Tibial artery (tissue), 4 donors: ENCODE measurements around the gene CCDC148.

Experiments used
- DNase-seq, 2 donors: peaks; one replicate each; pipeline ENCODE4 v3.0.0-alpha.2; 2019
- H3K27ac ChIP-seq, 2 donors: fragments of 200-600 bp; sonication (generic) in 1 of 2; 1 replicate in 1 of 2; 2 replicates in 1 of 2; pipeline ENCODE4 v1.5.1; 2018 to 2019; ENCODE audit warnings: mild to moderate bottlenecking in 1 of 2
- H3K27me3 ChIP-seq, 2 donors: fragments of 200-600 bp; sonication (generic) in 1 of 2; one replicate each; pipeline versions ENCODE4 v1.5.1 to v1.6.0; 2016 to 2019
- H3K36me3 ChIP-seq, 3 donors: fragments of 200-600 bp; sonication (generic) in 2 of 3; one replicate each; pipeline ENCODE4 v1.5.1; 2016 to 2019; ENCODE audit warnings: mild to moderate bottlenecking in 2 of 3
- H3K4me1 ChIP-seq, 4 donors: fragments of 200-600 bp; sonication (generic) in 2 of 4; 1 replicate in 3 of 4; 2 replicates in 1 of 4; pipeline ENCODE4 v1.5.1; 2016 to 2019
- H3K4me3 ChIP-seq, 2 donors: fragments of 200-600 bp; sonication (generic) in 1 of 2; 1 replicate in 1 of 2; 2 replicates in 1 of 2; pipeline ENCODE4 v1.5.1; 2018 to 2019; ENCODE audit warnings: mild to moderate bottlenecking in 2 of 2
- H3K9me3 ChIP-seq, 3 donors: fragments of 200-600 bp; sonication (generic) in 1 of 3; one replicate each; pipeline ENCODE4 v1.5.1; 2016 to 2019
- CTCF ChIP-seq, 2 experiments: fragments of 200-600 bp in 1 of 2; fragments of 450-650 bp in 1 of 2; IDR thresholded peaks; one replicate each; pipeline ENCODE4 v1.5.1; 2017 to 2019; ENCODE audit warnings: antibody characterized with exemption in 2 of 2, mild to moderate bottlenecking in 1 of 2, moderate library complexity in 1 of 2
- intact Hi-C: fragments of 100-400 bp; cut with DNase I; formaldehyde crosslinking; loops from one replicate; pipeline ENCODE4 v1.15.0; 2023; ENCODE audit warnings: low total_unique reads

Gene CCDC148

DNA sequence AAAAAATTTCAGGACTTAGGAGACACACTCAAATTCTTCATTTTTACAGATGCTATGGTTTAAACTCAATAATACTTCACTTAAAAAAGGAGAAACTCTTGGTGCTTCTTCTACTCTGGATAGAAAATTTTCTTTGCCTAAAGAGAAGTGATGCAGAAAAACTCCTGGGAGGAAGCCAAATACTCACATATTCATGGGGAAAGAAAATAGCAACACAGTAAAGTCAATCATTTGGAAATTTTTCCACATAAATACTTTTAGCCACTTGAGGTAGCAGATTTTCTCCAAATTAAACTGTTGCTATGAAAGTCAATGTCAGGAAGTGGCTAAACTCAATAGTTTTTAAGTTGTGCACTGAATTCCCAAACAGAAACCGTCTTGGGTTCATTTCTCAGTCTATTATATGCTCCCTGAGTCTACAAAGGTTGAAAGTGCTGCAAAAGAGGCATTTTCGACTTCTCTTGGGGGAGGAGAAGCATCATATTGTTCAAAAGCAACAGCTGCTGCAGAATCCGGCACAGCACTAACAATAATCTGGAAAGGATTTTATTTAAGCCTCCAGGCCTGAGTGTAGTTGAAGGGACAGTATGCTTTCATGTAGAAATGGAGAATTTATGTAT lies 273.8 kb downstream of the CCDC148 start:
- Histone ChIP-seq H3K4me1 (no peaks in the 10 kb centered on the region), H3K4me3 (no peak overlapping the region), H3K36me3 (no peaks in the 10 kb centered on the region), H3K27ac (no peak overlapping the region), H3K9me3 (no peaks in the 10 kb centered on the region), H3K27me3 (peaks cover 0 to 3% of the 10 kb centered on the region in 2 donors)
- no peak for DNase-seq
- no peak for TF ChIP-seq CTCF (IDR thresholded peaks at IDR 0.05)
- intact Hi-C loops = no loop called here

- no peaks in the 10 kb centered on the region for H3K9me3 ChIP-seq
- H3K4me3 ChIP-seq = no peak overlapping the region
- H3K4me1 ChIP-seq = no peaks in the 10 kb centered on the region
- no peak for TF ChIP-seq CTCF (IDR thresholded peaks at IDR 0.05)
- DNase-seq = no peak
- H3K36me3 ChIP-seq = no peaks in the 10 kb centered on the region
- intact Hi-C loops = no loop called here
- H3K27ac ChIP-seq = no peak overlapping the region
- peaks cover 0 to 3% of the 10 kb centered on the region in 2 donors for H3K27me3 ChIP-seq
Observed at GRCh38 chr2:158181171-158181570, 275.4 kb downstream of the CCDC148 start.

GRCh38 chr2:158179660-158180059 lies 276.9 kb downstream of the CCDC148 start:
- DNase-seq = no peak
- no peak for TF ChIP-seq CTCF (IDR thresholded peaks at IDR 0.05)
- Histone ChIP-seq H3K4me1 (no peaks in the 10 kb centered on the region), H3K4me3 (no peak overlapping the region), H3K36me3 (no peaks in the 10 kb centered on the region), H3K27ac (no peak overlapping the region), H3K9me3 (no peaks in the 10 kb centered on the region), H3K27me3 (peaks cover 0 to 3% of the 10 kb centered on the region in 2 donors)
- intact Hi-C loops = no loop called here

DNA sequence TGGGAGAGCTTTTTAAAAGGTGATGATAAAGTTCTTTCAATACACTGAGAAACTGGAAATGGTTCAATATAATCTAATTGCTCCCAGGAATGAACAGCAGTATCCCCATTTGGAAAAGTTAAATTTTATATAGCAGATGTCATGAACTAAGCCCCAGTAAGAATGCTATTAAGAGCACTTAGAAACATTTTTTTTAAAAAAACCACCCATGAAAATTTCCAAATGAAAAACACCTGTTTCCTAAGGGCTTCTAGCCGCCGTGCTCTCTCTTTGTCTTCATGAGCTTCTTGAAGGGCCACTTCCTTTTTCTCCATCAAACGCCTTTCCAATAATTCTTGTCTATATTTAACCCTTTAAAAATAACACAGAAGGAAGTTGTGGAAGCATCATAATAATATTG lies 277.9 kb downstream of the CCDC148 start:
- Histone ChIP-seq H3K9me3 (no peaks in the 10 kb centered on the region), H3K4me1 (no peaks in the 10 kb centered on the region), H3K27me3 (peaks cover 0 to 3% of the 10 kb centered on the region in 2 donors), H3K4me3 (no peak overlapping the region), H3K36me3 (no peaks in the 10 kb centered on the region), H3K27ac (no peak overlapping the region)
- intact Hi-C loops = no loop called here
- no peak for DNase-seq
- TF ChIP-seq CTCF (IDR thresholded peaks at IDR 0.05) = no peak

- H3K4me1 ChIP-seq = no peaks in the 10 kb centered on the region
- no peak for DNase-seq
- no peak overlapping the region for H3K4me3 ChIP-seq
- no peaks in the 10 kb centered on the region for H3K9me3 ChIP-seq
- peaks cover 0 to 3% of the 10 kb centered on the region in 2 donors for H3K27me3 ChIP-seq
- no peak for TF ChIP-seq CTCF (IDR thresholded peaks at IDR 0.05)
- intact Hi-C loops = no loop called here
- H3K36me3 ChIP-seq = no peaks in the 10 kb centered on the region
- H3K27ac ChIP-seq = no peak overlapping the region
Observed at GRCh38 chr2:158174956-158175355, 281.6 kb downstream of the CCDC148 start.

- Histone ChIP-seq H3K36me3 (no peaks in the 10 kb centered on the region), H3K4me3 (no peak overlapping the region), H3K4me1 (no peaks in the 10 kb centered on the region), H3K9me3 (no peaks in the 10 kb centered on the region), H3K27ac (no peak overlapping the region), H3K27me3 (no peaks in the 10 kb centered on the region)
- no peak for TF ChIP-seq CTCF (IDR thresholded peaks at IDR 0.05)
- DNase-seq = no peak
- intact Hi-C loops = no loop called here
Observed at GRCh38 chr2:158174495-158174894, 282.1 kb downstream of the CCDC148 start.
